IMR-90 (cell line): ENCODE measurements around the gene BTRC.

Experiments used
- CEBPB ChIP-seq: IDR thresholded peaks from 2 replicates; pipeline ENCODE4 v1.6.1; 2012; ENCODE audit warnings: low read depth, low read length, improper control_type of control experiment
- CTCF ChIP-seq: conservative IDR thresholded peaks from 2 replicates; pipeline ENCODE4 v1.5.1; 2012; ENCODE audit warnings: mild to moderate bottlenecking, low read depth, low read length, improper control_type of control experiment
- MXI1 ChIP-seq: IDR thresholded peaks from 2 replicates; pipeline ENCODE4 v1.6.1; 2012; ENCODE audit warnings: low read depth, mild to moderate bottlenecking, low read length, moderate library complexity, borderline replicate concordance
- NFE2L2 ChIP-seq: fragments of 150-350 bp; IDR thresholded peaks from 2 replicates; pipeline ENCODE4 v1.6.1; 2016; ENCODE audit warnings: low read depth, mild to moderate bottlenecking, low read length
- USF2 ChIP-seq: fragments of 150-350 bp; IDR thresholded peaks from 2 replicates; pipeline ENCODE4 v1.6.1; 2017; ENCODE audit warnings: mild to moderate bottlenecking, antibody characterized with exemption, low read length, low read depth

- TF ChIP-seq MXI1: no peak
- 0 out of 2 replicates have a peak, but pooled peaks have one; percentile 8 for TF ChIP-seq CTCF
- TF ChIP-seq NFE2L2: no peak
- no peak for TF ChIP-seq CEBPB
- TF ChIP-seq USF2: no peak
Measured at GRCh38 chr10:101495324-101495925, 141.5 kb downstream of the BTRC start.
